ENCODE data around the gene TAS1R2.
"Not testable (repeated sequence)": the region's sequence is repeated elsewhere in the genome, so short reads cannot be mapped to it uniquely, and the experiment has no call there.

Gene TAS1R2

GRCh38 chr1:18883636-18884418 is 24.4 kb upstream of the TAS1R2 start:
- peak; percentile 81 for DNase-seq

GRCh38 chr1:18883079-18883478 is 23.6 kb upstream of the TAS1R2 start:
- DNase-seq: no peak

- no peak for DNase-seq
Measured at GRCh38 chr1:18882486-18882885, 23.0 kb upstream of the TAS1R2 start.

GRCh38 chr1:18881642-18882431 is 22.4 kb upstream of the TAS1R2 start:
- DNase-seq: no peak

GRCh38 chr1:18881164-18881563 is 21.7 kb upstream of the TAS1R2 start:
- DNase-seq: no peak

GRCh38 chr1:18880585-18880984 is 21.1 kb upstream of the TAS1R2 start:
- no peak for DNase-seq

- no peak for DNase-seq
Measured at GRCh38 chr1:18879791-18880309, 20.4 kb upstream of the TAS1R2 start.

- DNase-seq: no peak
Measured at GRCh38 chr1:18879215-18879790, 19.8 kb upstream of the TAS1R2 start.

GRCh38 chr1:18878538-18879214 is 19.2 kb upstream of the TAS1R2 start:
- DNase-seq: no peak

- DNase-seq: no peak
Measured at GRCh38 chr1:18877282-18877681, 17.8 kb upstream of the TAS1R2 start.

- no peak for DNase-seq
Measured at GRCh38 chr1:18876210-18876609, 16.8 kb upstream of the TAS1R2 start.

- no peak for DNase-seq
Measured at GRCh38 chr1:18875796-18876128, 16.3 kb upstream of the TAS1R2 start.

- peak; percentile 74 for DNase-seq
Measured at GRCh38 chr1:18875107-18875795, 15.8 kb upstream of the TAS1R2 start.

GRCh38 chr1:18874600-18874999 is 15.1 kb upstream of the TAS1R2 start:
- no peak for DNase-seq

GRCh38 chr1:18874036-18874435 is 14.6 kb upstream of the TAS1R2 start:
- no peak for DNase-seq

- no peak for DNase-seq
Measured at GRCh38 chr1:18872071-18872611, 12.7 kb upstream of the TAS1R2 start.

GRCh38 chr1:18871401-18872070 is 12.1 kb upstream of the TAS1R2 start:
- DNase-seq: no peak

GRCh38 chr1:18870957-18871356 is 11.5 kb upstream of the TAS1R2 start:
- DNase-seq: no peak

- not testable (repeated sequence) for DNase-seq
Measured at GRCh38 chr1:18870595-18870865, 11.1 kb upstream of the TAS1R2 start.

- no peak for DNase-seq
Measured at GRCh38 chr1:18869847-18870594, 10.6 kb upstream of the TAS1R2 start.

GRCh38 chr1:18868801-18869424 is 9.5 kb upstream of the TAS1R2 start:
- DNase-seq: no peak
